ENCODE data around the gene HOXD11.

HOXD11 gene

DNA sequence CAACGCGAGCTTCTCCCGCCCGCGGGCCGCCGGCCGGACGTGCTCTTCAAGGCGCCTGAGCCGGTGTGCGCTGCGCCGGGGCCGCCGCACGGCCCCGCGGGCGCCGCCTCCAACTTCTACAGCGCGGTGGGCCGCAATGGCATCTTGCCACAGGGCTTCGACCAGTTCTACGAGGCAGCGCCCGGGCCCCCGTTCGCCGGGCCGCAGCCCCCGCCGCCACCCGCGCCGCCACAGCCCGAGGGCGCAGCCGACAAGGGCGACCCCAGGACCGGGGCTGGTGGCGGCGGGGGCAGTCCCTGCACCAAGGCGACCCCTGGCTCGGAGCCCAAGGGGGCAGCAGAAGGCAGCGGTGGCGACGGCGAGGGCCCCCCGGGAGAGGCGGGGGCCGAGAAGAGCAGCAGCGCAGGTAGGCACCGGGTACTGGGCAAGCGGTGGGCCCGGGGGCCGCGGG lies 676 bp downstream of the HOXD11 start:
- H3K4me1 ChIP-seq = no peaks in the 10 kb centered on the region
- H3K36me3 ChIP-seq = no peaks in the 10 kb centered on the region
- H3K27me3 ChIP-seq = peaks cover 82% of the 10 kb centered on the region
- no peaks in the 10 kb centered on the region for H3K9me3 ChIP-seq
- no peak for DNase-seq
- H3K4me3 ChIP-seq (ENCODE audit: low read depth, low read length) = no peak overlapping the region
- TF ChIP-seq, protein P1, sequence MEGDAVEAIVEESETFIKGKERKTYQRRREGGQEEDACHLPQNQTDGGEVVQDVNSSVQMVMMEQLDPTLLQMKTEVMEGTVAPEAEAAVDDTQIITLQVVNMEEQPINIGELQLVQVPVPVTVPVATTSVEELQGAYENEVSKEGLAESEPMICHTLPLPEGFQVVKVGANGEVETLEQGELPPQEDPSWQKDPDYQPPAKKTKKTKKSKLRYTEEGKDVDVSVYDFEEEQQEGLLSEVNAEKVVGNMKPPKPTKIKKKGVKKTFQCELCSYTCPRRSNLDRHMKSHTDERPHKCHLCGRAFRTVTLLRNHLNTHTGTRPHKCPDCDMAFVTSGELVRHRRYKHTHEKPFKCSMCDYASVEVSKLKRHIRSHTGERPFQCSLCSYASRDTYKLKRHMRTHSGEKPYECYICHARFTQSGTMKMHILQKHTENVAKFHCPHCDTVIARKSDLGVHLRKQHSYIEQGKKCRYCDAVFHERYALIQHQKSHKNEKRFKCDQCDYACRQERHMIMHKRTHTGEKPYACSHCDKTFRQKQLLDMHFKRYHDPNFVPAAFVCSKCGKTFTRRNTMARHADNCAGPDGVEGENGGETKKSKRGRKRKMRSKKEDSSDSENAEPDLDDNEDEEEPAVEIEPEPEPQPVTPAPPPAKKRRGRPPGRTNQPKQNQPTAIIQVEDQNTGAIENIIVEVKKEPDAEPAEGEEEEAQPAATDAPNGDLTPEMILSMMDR (IDR thresholded peaks at IDR 0.05; ENCODE audit: low read depth, low read length) = no peak

GRCh38 chr2:176109192-176109901 lies 2.3 kb downstream of the HOXD11 start:
- TF ChIP-seq, protein P1 (IDR thresholded peaks at IDR 0.05; ENCODE audit: low read depth, low read length) = no peak
- no peaks in the 10 kb centered on the region for H3K9me3 ChIP-seq
- H3K4me3 ChIP-seq (ENCODE audit: low read depth, low read length) = no peak overlapping the region
- no peaks in the 10 kb centered on the region for H3K36me3 ChIP-seq
- H3K4me1 ChIP-seq = no peaks in the 10 kb centered on the region
- H3K27me3 ChIP-seq = peaks cover 68% of the 10 kb centered on the region
- DNase-seq = no peak

GRCh38 chr2:176109946-176110345 lies 2.9 kb downstream of the HOXD11 start:
- no peaks in the 10 kb centered on the region for H3K9me3 ChIP-seq
- no peak overlapping the region for H3K4me3 ChIP-seq (ENCODE audit: low read depth, low read length)
- H3K4me1 ChIP-seq = no peaks in the 10 kb centered on the region
- peaks cover 62% of the 10 kb centered on the region for H3K27me3 ChIP-seq
- no peak for DNase-seq
- H3K36me3 ChIP-seq = no peaks in the 10 kb centered on the region
- TF ChIP-seq, protein P1 (IDR thresholded peaks at IDR 0.05; ENCODE audit: low read depth, low read length) = no peak

DNA sequence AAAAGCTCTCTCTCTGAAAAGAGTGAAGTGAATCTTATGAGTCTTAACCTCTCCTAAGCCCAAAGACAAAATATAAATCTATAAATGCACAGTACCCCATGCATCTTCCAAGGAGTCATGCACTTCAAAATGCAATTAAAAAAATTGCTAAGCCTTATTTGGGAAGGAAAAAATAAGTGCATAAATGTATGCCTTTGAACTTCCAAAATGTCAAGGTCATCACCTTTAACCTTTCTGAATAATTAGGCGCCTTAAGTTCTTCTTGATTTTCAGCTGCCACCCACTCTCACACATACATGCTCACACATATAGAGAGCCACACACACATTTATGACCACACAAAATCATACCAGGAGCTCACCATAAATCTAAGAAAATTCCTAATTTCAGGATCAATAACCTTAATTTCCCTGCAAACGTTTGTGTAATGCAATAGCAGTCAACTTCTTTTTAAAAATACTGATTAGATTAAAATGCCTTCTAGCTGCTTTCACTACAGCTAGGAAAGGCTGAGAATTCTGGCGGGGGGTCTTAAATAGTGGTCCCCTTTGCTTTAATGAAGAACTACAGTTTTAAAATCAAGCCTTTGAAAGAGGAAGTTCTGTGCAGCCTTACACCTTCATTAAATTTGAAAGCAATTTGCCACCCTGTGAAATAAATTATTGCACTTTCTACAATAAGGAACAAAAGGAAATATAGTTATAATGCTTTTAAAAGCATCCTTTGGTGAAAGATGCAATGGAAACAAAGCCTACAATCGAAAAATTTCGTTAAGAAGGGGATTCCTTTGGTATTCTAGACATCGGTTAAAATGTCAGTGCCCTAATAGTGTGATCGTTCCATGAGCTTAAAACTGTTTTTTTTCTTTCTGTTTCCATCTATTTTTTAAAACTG lies 3.6 kb downstream of the HOXD11 start:
- TF ChIP-seq, protein P1 (IDR thresholded peaks at IDR 0.05; ENCODE audit: low read depth, low read length) = no peak
- Histone ChIP-seq H3K36me3 (no peaks in the 10 kb centered on the region), H3K9me3 (no peaks in the 10 kb centered on the region), H3K4me3 (ENCODE audit: low read depth, low read length) (no peak overlapping the region), H3K27me3 (peaks cover 55% of the 10 kb centered on the region), H3K4me1 (no peaks in the 10 kb centered on the region)
- DNase-seq = no peak

DNA sequence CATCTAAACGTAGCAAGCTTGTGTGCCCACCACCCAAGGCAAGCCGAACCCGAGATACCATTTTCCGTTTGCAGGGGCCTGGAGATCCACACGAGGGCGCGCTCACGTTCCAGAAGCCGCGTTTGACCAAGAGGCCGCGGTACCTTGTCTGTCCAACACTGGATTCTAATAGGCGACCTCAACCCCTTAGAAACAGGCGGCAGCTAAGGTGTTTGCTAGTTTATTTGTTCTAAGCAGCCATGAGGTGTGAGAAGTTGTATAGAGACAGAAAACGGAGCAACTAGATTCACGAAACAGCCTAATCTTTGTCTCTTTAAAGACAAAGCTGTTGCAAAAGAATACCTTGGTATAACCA lies 4.2 kb downstream of the HOXD11 start:
- Histone ChIP-seq H3K27me3 (peaks cover 49% of the 10 kb centered on the region), H3K36me3 (no peaks in the 10 kb centered on the region; the same call in 1 of the 2 replicates), H3K9me3 (no peaks in the 10 kb centered on the region), H3K4me3 (ENCODE audit: low read depth, low read length) (peak overlapping the region; percentile 31), H3K4me1 (no peaks in the 10 kb centered on the region)
- TF ChIP-seq, protein P1 (IDR thresholded peaks at IDR 0.05; ENCODE audit: low read depth, low read length) = peak; percentile 78
- peak; percentile 66 for DNase-seq

All from BE2C (cell line).